GM18526 (cell line): Measurements from ENCODE around the gene PAK3.

Experiments used
- POLR2A ChIP-seq: IDR thresholded peaks from 3 replicates; pipeline ENCODE4 v1.6.1; 2011; ENCODE audit not compliant: insufficient read length; ENCODE audit errors: extremely low read depth

Gene PAK3

GRCh38 chrX:111095974-111096895 lies at the start of gene PAK3:
Gene PAK3, plus strand, starts transcription at chrX:111096191. Its CDS starts 26,913 bp downstream, at chrX:111123104.
- no peak for TF ChIP-seq POLR2A

- no peak for TF ChIP-seq POLR2A
Observed at GRCh38 chrX:111047575-111047974, 48.4 kb upstream of the PAK3 start.

DNA sequence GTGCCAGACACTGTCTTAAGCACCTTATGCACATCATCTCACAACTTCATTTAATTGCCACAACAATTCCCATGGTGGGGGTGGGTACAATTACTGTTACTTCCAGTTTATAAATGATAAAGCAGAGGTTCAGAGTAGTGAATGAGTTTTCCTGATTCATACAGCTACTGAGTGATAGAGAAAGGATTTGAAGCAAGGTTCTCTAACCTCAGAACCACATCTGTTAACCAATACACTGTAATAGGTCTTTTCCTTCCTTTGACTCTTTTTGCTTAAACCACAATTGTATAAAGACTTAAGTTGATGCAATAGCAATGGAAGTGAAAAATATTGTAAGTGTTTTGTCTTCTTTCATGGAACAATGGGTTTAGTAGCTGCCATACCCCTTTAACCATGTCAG lies 43.5 kb upstream of the PAK3 start:
- TF ChIP-seq POLR2A: no peak

GRCh38 chrX:111071542-111072277 lies 24.3 kb upstream of the PAK3 start:
- no peak for TF ChIP-seq POLR2A

GRCh38 chrX:111083081-111083480 lies 12.9 kb upstream of the PAK3 start:
- TF ChIP-seq POLR2A: no peak

- TF ChIP-seq POLR2A: no peak
Observed at GRCh38 chrX:111086591-111087006, 9.4 kb upstream of the PAK3 start.

DNA sequence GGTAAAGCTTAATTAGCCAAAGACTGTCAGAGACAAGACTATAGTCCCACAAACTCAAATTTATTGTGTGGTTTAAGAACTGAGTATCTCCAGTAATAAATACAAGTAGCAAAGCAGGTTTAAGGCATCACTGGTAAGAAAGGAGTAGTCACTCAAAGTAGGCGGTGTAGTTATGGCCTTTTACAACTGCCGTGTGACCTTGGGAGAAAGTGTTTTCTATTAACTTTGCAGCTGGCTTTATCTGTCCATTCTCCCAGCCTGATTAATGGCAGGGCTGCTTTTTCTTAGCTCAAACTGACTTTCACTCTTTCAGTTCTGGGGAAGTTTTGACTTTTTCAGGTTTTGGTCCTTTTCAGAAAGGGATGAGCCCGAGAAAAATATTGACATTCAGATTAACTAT lies 7.4 kb upstream of the PAK3 start:
- TF ChIP-seq POLR2A: no peak

DNA sequence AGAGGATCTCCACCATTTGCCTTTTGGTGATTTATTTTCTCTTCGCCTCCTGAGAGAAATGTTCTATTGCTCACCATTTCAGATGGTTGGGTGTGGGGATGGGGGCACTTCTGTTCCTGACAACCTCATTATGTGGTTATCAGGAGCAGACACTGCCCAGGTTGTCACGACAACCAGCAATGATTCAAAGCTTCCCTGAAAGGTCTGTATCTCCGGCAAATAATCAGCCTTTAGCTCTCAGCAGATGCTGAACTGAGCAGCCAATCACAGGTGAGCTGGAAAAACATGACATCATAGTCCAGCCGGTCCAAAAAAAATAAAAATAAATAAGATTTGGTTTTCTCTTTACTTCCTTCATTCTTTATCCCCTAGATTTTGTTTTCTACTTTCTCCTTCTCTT lies 5.5 kb upstream of the PAK3 start:
- no peak for TF ChIP-seq POLR2A

GRCh38 chrX:111098874-111099273 lies 2.9 kb downstream of the PAK3 start:
- no peak for TF ChIP-seq POLR2A

DNA sequence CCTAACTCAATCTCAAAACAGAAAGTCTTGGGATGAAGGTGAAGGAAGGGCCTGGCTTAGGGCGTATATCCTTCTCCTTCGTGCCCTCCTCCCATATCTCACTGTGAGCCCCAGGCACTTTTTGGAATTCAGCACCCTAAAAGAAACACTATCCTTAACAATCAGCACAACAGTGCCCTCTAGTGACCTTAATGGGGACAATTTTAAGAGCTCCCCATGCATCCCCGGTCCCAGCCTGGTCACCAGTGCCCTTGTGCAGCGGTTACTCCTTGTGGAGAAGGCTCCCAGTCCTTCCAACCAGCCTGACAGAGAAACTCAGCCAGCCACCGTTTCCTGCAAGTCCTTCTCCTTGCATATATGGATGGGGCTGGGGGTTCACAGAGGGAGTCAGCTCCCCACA lies 4.2 kb downstream of the PAK3 start:
- no peak for TF ChIP-seq POLR2A

DNA sequence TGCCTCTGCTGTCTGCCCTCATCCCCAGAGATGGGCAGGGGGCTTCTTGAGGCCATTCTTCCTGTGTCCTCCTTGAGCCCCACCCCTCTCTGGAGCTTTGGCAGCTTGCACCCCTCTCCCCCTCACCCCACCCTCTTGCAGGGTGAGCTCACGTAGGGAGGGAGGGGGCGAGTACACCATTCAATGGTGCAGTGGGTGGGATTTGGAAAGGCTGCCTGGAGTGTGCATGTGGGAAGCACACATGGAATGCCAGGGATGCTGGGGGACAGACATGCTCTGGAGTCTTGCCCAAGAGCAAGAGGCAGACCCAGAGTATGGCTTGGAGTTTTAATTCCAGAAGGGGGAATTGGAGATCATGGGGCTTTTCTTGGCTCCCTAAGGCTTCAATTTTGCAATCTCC lies 5.6 kb downstream of the PAK3 start:
- no peak for TF ChIP-seq POLR2A

GRCh38 chrX:111102636-111103035 lies 6.6 kb downstream of the PAK3 start:
- TF ChIP-seq POLR2A: no peak

DNA sequence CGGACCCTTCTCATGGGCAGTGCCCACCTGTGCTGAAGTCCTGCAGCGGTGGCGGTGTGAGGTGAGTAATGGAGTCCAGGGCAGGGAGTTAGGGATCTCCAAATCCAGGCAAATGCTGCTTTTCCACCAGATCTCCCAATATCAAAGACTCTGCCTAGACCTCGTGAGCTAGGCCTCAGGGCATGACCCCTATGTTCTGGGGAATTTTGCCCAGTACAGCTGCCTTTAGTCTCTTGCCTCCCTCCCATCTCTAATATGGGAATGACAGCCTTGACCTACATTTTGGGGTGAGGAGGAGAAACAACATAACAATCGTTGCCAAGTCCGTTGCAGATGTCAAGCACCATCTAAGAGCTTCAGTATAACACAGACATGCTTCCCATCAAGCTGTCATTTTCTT lies 7.3 kb downstream of the PAK3 start:
- no peak for TF ChIP-seq POLR2A

DNA sequence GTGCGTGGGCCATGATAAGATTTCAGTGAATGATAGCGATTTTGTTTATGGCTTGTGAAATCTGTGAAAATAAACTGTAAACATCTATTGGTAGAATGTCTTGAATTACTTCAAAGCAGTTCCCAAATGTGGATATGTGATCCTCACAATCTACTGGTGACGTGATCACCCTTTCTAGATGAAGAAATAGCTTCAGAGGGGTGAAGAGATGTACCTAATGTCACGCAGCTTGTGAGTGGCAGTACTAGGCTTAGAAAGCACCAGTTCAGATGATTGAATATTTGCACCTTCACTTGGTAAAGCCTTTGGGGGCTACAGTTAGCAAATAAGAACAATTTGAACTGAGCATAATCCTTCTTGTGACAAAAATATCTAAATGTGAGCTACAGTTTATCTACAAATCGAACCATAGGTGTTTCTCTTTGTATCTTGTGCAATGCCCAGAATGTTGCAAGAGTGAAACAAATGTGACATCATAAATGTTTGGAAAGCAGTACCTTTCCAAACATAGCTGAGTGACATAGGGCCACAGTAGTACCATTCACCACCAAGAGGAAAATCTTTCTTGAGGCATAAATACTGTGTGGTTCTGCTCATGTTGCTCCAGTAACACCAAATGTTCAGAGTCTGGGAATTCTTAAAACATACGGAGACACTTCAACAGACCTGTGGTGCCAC lies 14.2 kb downstream of the PAK3 start:
- no peak for TF ChIP-seq POLR2A

DNA sequence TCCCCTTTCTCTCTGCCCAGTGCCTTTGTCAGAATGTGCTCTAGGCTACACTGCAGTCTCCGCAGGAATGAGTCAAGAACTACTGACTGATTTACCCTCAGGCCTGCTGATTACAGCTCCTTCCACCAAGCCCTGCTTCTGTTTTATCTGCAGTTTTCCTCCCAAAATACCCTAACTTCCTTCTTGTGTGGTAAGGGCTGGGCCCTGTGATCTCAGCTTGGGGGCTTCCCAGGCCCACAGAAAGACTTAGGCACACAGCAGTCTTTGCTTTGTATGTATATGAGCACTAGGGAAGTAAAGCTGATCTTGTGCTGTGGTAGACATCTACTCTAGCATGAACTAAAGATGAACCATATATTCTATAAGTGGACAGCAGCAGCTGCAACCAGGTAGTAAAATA lies 18.8 kb downstream of the PAK3 start:
- no peak for TF ChIP-seq POLR2A

- no peak for TF ChIP-seq POLR2A
Observed at GRCh38 chrX:111116666-111117065, 20.7 kb downstream of the PAK3 start.
